ENCODE results near the gene PEDS1. TPM values are rescaled to one million over a fixed set of nuclear protein-coding genes. Genes with fewer than 3 reads are reported as not detected.

PEDS1 gene
- total and polyA plus RNA-seq, 2 of the 13 experiments (the other 11 are each of a cell fraction or from before 2014, with no cell fraction given) = 30.5 to 93.9 TPM

- Histone ChIP-seq H3K4me2 (ENCODE audit: low read depth, low read length) (no peak overlapping the region), H3K9ac (ENCODE audit: insufficient read depth, low read depth, low read length) (no peak overlapping the region), H3K36me3 (replicated peaks in 1 of 2; ENCODE audit: control insufficient read depth in 1 of 2, insufficient read depth in 2 of 2, low read length in 2 of 2) (peaks cover 1 to 14% of the 10 kb centered on the region in 2 experiments; a peak in 2 of 5 replicates), H4K20me1 (ENCODE audit: insufficient read depth, low read length) (peaks cover 35% of the 10 kb centered on the region), H3K27me3 (ENCODE audit: control insufficient read depth in 1 of 2, insufficient read depth in 2 of 2, low read length in 2 of 2) (peaks cover 0 to 7% of the 10 kb centered on the region in 2 experiments; a peak in 3 of 5 replicates), H3K27ac (ENCODE audit: extremely low read length, insufficient read depth, low read length) (no peak overlapping the region), H3K79me2 (ENCODE audit: insufficient read depth, low read length) (peaks cover 25% of the 10 kb centered on the region), H3K4me1 (ENCODE audit: insufficient read depth, low read length) (peaks cover 39% of the 10 kb centered on the region), H3K9me3 (ENCODE audit: low read length) (no peaks in the 10 kb centered on the region), H3K4me3 (replicated peaks in 1 of 3; ENCODE audit: insufficient read depth in 1 of 3, low read depth in 2 of 3, low read length in 3 of 3) (no peak overlapping the region), H2AFZ (ENCODE audit: low read length) (no peak overlapping the region)
- FAIRE-seq = no peak
- 77% methylated on average over 4 of the region's 4 CpGs for WGBS (ENCODE audit: low lambda C conversion rate)
- POLR2A ChIA-PET = interaction anchor here (1.3 to 1.6 kb wide), 4 partner anchors 43 to 268 kb away, joined by 3 to 5 read pairs (median 4); no protein-coding TSS in a partner anchor
- no TSS peak for BruUV-seq (replicated peaks)
- intact Hi-C loops (cut with micrococcal nuclease; ENCODE audit: unreplicated experiment) (loop anchor here (2.0 to 10.0 kb wide), 2 partner anchors 49 to 71 kb away; no protein-coding TSS in a partner anchor), in situ Hi-C loops (cut with HindIII; ENCODE audit: extremely low pct_ligation_motif_present, low pct_unique_long_range_greater_than_20kb) (no loop called here)
- ATAC-seq = no peak
- DNase-seq (ENCODE audit: low spot score) = no peak
- CTCF ChIA-PET (ENCODE audit: low intra/inter-chr PET ratio, low total read pairs) = no interaction called here
- TF ChIP-seq SAP130 (CRISPR knock-in tag; IDR thresholded peaks at IDR 0.05; ENCODE audit: low read depth) (no peak), MXD3 (CRISPR knock-in tag; IDR thresholded peaks at IDR 0.05) (no peak), NFIB (CRISPR knock-in tag; IDR thresholded peaks at IDR 0.05; ENCODE audit: borderline replicate concordance) (no peak), CCDC6 (CRISPR knock-in tag; IDR thresholded peaks at IDR 0.05) (peak; percentile 36; the same call in 1 of the 2 replicates), ZSCAN25 (CRISPR knock-in tag; IDR thresholded peaks at IDR 0.05) (0 out of 2 replicates have a peak, but pooled peaks have one; percentile 36), LCORL (IDR thresholded peaks at IDR 0.05) (no peak), LCORL (CRISPR knock-in tag; IDR thresholded peaks at IDR 0.05) (no peak), AGO2 (optimal IDR thresholded peaks at IDR 0.05; ENCODE audit: low read depth, low read length) (peak; percentile 8), POLR2G (IDR thresholded peaks at IDR 0.05; ENCODE audit: low read depth, low read length) (peak; percentile 14; the same call in 1 of the 2 replicates), ZNF784 (CRISPR knock-in tag; IDR thresholded peaks at IDR 0.05; ENCODE audit: borderline replicate concordance) (no peak), ATF7 (IDR thresholded peaks at IDR 0.05) (no peak), ATF7 (CRISPR knock-in tag; IDR thresholded peaks at IDR 0.05) (no peak), ZBTB39 (CRISPR knock-in tag; IDR thresholded peaks at IDR 0.05) (no peak), ZFP90 (CRISPR knock-in tag; IDR thresholded peaks at IDR 0.05; ENCODE audit: borderline replicate concordance) (peak; percentile 5; the same call in 1 of the 2 replicates), MED1 (CRISPR knock-in tag; IDR thresholded peaks at IDR 0.05) (no peak), NBN (conservative IDR thresholded peaks at IDR 0.05) (0 out of 2 replicates have a peak, but pooled peaks have one; percentile 31), PREB (CRISPR knock-in tag; IDR thresholded peaks at IDR 0.05) (no peak), ZNF362 (CRISPR knock-in tag; IDR thresholded peaks at IDR 0.05; ENCODE audit: borderline replicate concordance) (peak; percentile 33; the same call in 1 of the 2 replicates), ATF2 (CRISPR knock-in tag; IDR thresholded peaks at IDR 0.05) (no peak)
These were observed 42.7 kb upstream of the PEDS1 start for GRCh38 chr20:50196248-50196647.

All from HepG2 (cell line).